MG63 (cell line): ENCODE results near the gene JUND. TPM values are rescaled to one million over a fixed set of nuclear protein-coding genes. Genes with fewer than 3 reads are reported as not detected.

Experiments used
- DNase-seq: peaks from one replicate; pipeline ENCODE4 v3.0.0-alpha.2; 2020
- H3K27me3 ChIP-seq: fragments of 250-450 bp; sonication (Bioruptor Pico); 2 replicates; pipeline ENCODE4 v1.5.1; 2020; ENCODE audit warnings: mild to moderate bottlenecking, moderate library complexity
- H3K36me3 ChIP-seq: fragments of 250-450 bp; sonication (Bioruptor Pico); 2 replicates; pipeline ENCODE4 v1.5.1; 2020; ENCODE audit warnings: mild to moderate bottlenecking, moderate library complexity
- H3K4me3 ChIP-seq: fragments of 250-450 bp; sonication (Bioruptor Pico); 2 replicates; pipeline ENCODE4 v1.5.1; 2020; ENCODE audit warnings: mild to moderate bottlenecking, moderate library complexity
- H3K9me3 ChIP-seq: fragments of 250-450 bp; sonication (Bioruptor Pico); 2 replicates; pipeline ENCODE4 v1.5.1; 2020; ENCODE audit warnings: mild to moderate bottlenecking, moderate library complexity
- total RNA-seq: library from RNA; depleted of rRNA; stranded (reverse); fragments of >200 nt; shearing (Covaris generic); gene quantifications from 2 replicates; pipeline ENCODE4 v1.2.3, GENCODE V29; 2014; ENCODE audit warnings: low replicate concordance

The JUND gene
- total RNA-seq, 1 experiment from 2014 or later = 102 TPM

GRCh38 chr19:18294467-18294864, 13.0 kb upstream of the JUND start:
- Histone ChIP-seq H3K27me3 (no peaks in the 10 kb centered on the region), H3K4me3 (no peak overlapping the region), H3K36me3 (no peaks in the 10 kb centered on the region), H3K9me3 (no peaks in the 10 kb centered on the region; the same call in 1 of the 2 replicates)
- no peak for DNase-seq

- Histone ChIP-seq H3K4me3 (no peak overlapping the region), H3K9me3 (no peaks in the 10 kb centered on the region; the same call in 1 of the 2 replicates)
- no peak for DNase-seq
Observed at GRCh38 chr19:18293642-18294466, 12.4 kb upstream of the JUND start.

GRCh38 chr19:18292810-18293641, 11.6 kb upstream of the JUND start:
- DNase-seq = no peak

More at GRCh38 chr19:18293642-18294466, 12.4 kb upstream of the JUND start:
- H3K36me3 ChIP-seq = no peaks in the 10 kb centered on the region
- no peaks in the 10 kb centered on the region for H3K27me3 ChIP-seq

DNA sequence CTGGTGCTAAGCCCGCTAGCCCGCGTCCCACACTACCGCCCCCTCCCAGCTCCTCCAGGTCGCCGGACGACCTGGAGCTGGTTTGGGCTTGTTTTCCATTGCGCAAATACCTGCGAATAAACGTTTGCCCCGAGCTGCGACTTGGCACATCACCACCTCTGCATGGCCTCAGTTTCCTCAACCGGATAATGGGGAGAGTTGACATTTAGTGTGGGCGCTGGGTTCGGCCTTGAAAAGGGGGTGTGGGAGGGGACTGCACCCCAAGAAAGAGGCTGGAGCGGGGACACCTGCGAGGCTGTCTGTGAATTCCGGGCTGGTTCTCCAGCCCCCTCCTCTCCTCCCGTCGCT, 11.0 kb upstream of the JUND start:
- Histone ChIP-seq H3K36me3 (no peaks in the 10 kb centered on the region), H3K27me3 (no peaks in the 10 kb centered on the region), H3K4me3 (peak overlapping the region; percentile 7; the same call in 1 of the 2 replicates), H3K9me3 (no peaks in the 10 kb centered on the region; the same call in 1 of the 2 replicates)
- DNase-seq = no peak

More at GRCh38 chr19:18292810-18293641, 11.6 kb upstream of the JUND start:
- H3K9me3 ChIP-seq = no peaks in the 10 kb centered on the region; the same call in 1 of the 2 replicates
- H3K27me3 ChIP-seq = no peaks in the 10 kb centered on the region
- H3K36me3 ChIP-seq = no peaks in the 10 kb centered on the region
- no peak overlapping the region for H3K4me3 ChIP-seq

DNA sequence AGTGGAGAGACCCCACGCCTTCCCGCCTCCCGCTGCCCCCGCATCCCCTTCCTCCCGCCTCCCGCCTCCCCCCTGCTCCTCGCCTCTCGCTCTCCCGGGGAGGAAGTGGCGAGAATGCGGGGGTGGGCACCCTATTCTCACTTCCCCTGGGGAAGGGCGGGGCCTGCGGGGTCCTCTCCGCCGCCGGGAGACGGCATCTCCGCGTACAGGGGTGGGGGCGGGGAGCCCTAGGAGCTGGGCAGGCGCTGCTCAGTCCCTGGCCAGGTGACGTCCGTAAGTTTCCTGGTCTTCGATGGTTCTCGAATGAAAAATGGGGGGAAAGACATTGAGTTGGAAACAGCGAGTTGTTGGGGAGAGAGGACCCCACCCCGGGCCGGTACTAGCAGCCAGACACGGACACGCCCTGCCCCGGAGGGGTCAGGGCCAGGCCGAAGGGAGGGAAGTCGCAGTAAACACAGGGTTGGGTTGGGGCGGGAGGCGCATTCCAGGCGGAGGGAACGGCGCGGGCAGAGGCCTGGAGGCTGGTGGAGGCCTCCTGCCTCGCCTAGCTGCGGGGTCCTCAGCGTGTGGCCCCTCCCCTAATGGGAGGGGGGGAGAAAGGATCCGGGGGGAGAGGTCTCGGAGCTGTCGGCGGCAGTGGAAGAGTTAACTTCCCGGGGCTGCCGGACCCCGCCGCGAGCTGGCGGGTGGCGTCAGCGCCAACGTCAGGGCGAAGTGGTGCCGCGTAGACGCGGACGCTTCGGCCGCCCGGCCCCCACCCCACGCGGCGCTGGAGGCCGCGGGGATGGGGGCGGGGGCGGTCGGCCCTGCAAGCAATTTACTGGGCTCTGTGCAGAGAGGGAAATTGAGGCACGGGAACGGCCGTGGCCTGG, 10.4 kb upstream of the JUND start:
- peak; percentile 67 for DNase-seq
- H3K27me3 ChIP-seq = no peaks in the 10 kb centered on the region
- no peaks in the 10 kb centered on the region; the same call in 1 of the 2 replicates for H3K9me3 ChIP-seq
- H3K36me3 ChIP-seq = no peaks in the 10 kb centered on the region
- H3K4me3 ChIP-seq = peak overlapping the region; percentile 7; the same call in 1 of the 2 replicates

DNA sequence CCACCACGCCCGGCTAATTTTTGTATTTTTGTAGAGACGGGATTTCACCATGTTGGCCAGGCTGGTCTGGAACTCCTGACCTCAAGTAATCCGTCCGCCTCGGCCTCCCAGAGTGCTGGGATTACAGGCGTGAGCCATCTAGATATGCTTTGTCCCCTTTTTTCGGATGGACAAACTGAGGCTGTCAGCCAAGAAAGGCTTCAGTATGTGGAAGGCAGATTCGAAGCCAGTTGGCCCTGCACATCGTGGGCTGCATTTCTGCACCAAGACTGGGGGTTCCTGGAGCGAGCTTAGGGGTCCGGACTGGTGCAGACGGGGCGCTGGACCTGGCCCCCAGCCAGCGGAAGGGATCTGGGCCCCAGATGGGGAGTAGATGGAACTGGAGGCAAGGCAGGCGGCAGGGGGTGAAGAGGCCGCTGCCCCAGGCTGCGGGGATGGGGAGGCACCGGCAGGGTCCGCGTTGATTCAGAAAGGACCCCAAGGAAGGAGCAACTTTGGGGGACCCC, 9.7 kb upstream of the JUND start:
- DNase-seq = no peak
- no peaks in the 10 kb centered on the region for H3K36me3 ChIP-seq
- H3K4me3 ChIP-seq = no peak overlapping the region
- H3K9me3 ChIP-seq = no peaks in the 10 kb centered on the region; the same call in 1 of the 2 replicates
- H3K27me3 ChIP-seq = no peaks in the 10 kb centered on the region

DNA sequence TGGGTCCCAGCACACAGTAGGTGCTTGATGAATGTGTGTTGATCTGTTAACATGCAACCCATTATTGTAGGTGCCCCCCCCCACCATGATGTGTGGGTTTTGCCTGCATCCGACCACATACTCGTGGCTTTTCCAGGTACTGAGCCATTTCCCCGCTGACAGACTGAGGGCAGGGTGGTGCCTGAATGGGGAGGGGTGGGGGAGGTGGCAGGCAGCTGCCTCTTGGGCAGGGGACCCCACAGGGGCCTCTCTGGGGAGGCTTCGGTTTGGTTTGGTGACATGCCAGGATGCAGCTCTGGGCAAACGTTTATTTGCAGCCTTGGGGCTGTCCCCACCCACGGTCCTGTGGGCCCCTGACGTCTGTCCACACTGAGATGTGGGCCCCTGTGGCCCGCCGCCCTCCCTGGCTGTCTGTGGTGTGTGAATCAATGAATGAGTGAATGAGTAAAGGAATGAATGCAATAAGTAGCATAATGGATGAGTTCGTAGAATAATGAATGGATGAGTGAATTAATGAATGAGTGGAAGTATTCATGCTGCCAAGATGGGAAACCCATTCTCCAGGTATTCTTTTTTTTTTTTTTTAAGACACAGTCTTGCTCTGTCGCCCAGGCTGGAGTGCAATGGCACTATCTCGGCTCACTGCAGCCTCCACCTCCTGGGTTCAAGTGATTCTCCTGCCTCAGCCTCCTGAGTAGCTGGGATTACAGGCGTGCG, 9.0 kb upstream of the JUND start:
- DNase-seq = no peak
- H3K9me3 ChIP-seq = no peaks in the 10 kb centered on the region

GRCh38 chr19:18289471-18290301, 8.3 kb upstream of the JUND start:
- Histone ChIP-seq H3K27me3 (no peaks in the 10 kb centered on the region), H3K4me3 (no peak overlapping the region)
- DNase-seq = no peak

More for the DNA sequence above, 9.0 kb upstream of the JUND start:
- no peaks in the 10 kb centered on the region for H3K36me3 ChIP-seq
- no peaks in the 10 kb centered on the region for H3K27me3 ChIP-seq
- no peak overlapping the region for H3K4me3 ChIP-seq

GRCh38 chr19:18287836-18288772, 6.7 kb upstream of the JUND start:
- Histone ChIP-seq H3K9me3 (no peaks in the 10 kb centered on the region), H3K27me3 (no peaks in the 10 kb centered on the region), H3K36me3 (no peaks in the 10 kb centered on the region), H3K4me3 (no peak overlapping the region)
- DNase-seq = no peak

More at GRCh38 chr19:18289471-18290301, 8.3 kb upstream of the JUND start:
- Histone ChIP-seq H3K9me3 (no peaks in the 10 kb centered on the region), H3K36me3 (no peaks in the 10 kb centered on the region)

DNA sequence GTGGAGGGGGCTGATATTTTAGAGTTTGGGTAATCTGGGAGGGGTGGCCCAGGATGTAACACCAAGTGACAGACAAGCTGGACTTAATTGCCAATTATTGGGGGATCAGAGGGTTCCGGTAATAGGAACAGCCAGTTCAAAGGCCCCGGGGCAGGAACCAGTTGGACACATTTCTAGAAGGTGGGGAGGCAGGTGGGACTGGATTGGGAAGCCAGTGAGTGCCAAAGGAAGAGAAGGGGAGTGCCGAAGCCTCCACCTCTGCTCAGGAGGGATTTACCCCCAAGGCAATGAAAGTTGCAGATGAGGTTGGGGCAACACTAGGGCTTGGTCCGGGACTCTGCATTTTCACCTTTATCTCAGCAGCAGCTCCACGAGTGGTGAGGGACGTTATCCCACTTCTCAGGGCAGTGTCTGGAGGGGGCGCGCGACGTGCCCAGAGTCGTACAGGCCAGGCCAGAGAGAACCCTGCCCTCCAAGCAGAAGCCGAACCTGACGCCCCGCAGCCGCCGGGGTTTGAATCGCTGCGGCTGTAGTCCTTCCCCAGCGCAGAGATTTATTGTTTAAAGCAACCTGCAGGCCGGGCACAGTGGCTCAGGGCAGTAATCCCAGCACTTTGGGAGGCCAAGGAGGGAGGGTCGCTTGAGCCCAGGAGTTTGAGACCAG, 5.7 kb upstream of the JUND start:
- H3K9me3 ChIP-seq = no peaks in the 10 kb centered on the region
- H3K36me3 ChIP-seq = no peaks in the 10 kb centered on the region
- DNase-seq = no peak
- H3K4me3 ChIP-seq = no peak overlapping the region
- H3K27me3 ChIP-seq = no peaks in the 10 kb centered on the region

GRCh38 chr19:18284712-18285360, 3.4 kb upstream of the JUND start:
- no peak overlapping the region for H3K4me3 ChIP-seq
- DNase-seq = no peak
- H3K27me3 ChIP-seq = no peaks in the 10 kb centered on the region
- H3K36me3 ChIP-seq = peaks cover 5% of the 10 kb centered on the region; the same call in 1 of the 2 replicates
- no peaks in the 10 kb centered on the region for H3K9me3 ChIP-seq

DNA sequence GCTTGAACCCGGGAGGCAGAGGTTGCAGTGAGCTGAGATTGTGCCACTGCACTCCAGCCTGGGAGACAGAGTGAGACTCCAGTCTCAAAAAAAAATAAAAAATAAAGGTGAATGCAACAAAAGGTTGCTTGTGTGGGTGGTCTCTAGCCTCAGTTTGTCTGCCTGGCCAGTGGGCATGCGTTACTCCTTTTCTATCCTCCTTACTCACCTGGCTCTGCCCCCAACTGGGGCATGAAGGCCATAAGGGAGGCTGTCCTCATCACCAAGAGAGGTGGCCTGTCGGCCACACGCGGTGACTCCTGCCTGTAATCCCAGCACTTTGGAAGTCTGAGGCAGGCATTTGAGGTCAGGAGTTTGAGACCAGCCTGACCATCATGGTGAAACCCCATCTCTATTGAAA, 1.9 kb upstream of the JUND start:
- no peak overlapping the region for H3K4me3 ChIP-seq
- H3K36me3 ChIP-seq = peaks cover 15% of the 10 kb centered on the region
- H3K27me3 ChIP-seq = no peaks in the 10 kb centered on the region
- no peak for DNase-seq
- H3K9me3 ChIP-seq = no peaks in the 10 kb centered on the region

DNA sequence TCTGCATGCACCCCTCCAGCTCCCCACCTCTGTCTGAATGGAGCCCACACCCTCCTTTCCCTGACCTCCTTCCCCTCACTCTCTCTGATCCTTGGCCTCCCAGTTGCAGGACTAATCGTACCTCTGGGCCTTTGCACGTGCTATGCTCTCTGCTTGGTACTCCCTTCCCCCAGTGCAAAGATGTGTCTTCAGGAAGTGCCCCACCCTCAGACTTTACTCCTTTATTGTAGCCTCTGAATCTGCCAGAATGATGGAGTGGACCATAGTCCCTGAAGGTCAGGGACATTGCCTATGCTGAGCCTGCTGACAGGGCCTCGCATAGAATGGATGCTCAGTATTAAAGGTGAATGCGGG, 1.3 kb upstream of the JUND start:
- H3K27me3 ChIP-seq = no peaks in the 10 kb centered on the region
- no peak for DNase-seq
- H3K4me3 ChIP-seq = no peak overlapping the region; the same call in 1 of the 2 replicates
- peaks cover 20% of the 10 kb centered on the region for H3K36me3 ChIP-seq
- no peaks in the 10 kb centered on the region for H3K9me3 ChIP-seq
